Body of pancreas (tissue), 4 donors: Measurements from ENCODE around the gene ADAMTS1. TPM values are rescaled to one million over a fixed set of nuclear protein-coding genes. Genes with fewer than 3 reads are reported as not detected.
A peak's percentile ranks its signal among the peaks of the same experiment; 100 is the strongest.

Experiments
- ATAC-seq: fragments of 150-250 bp; one replicate; pipeline ENCODE4 v1.9.1; 2016
- DNase-seq, 4 donors: peaks; one replicate each; pipeline ENCODE4 v3.0.0-alpha.2; 2019
- H3K27ac ChIP-seq, 4 donors: fragments of 200-600 bp; sonication (generic); 1 replicate in 3 of 4; 2 replicates in 1 of 4; pipeline versions ENCODE4 v1.5.1 to v1.6.1; 2016 to 2019; ENCODE audit warnings: mild to moderate bottlenecking in 1 of 4, mixed read lengths in 1 of 4, moderate library complexity in 1 of 4
- H3K27me3 ChIP-seq, 2 donors: fragments of 200-600 bp; sonication (generic); one replicate each; pipeline ENCODE4 v1.6.0; 2016; ENCODE audit warnings: mild to moderate bottlenecking in 1 of 2
- H3K36me3 ChIP-seq, 2 donors: fragments of 200-600 bp; sonication (generic); replicated peaks in 1 of 2; 2 replicates each; pipeline ENCODE4 v1.5.1; 2016; ENCODE audit warnings: low read depth in 2 of 2; ENCODE audit not compliant: insufficient read depth in 1 of 2
- H3K4me1 ChIP-seq: fragments of 200-600 bp; sonication (generic); one replicate; pipeline ENCODE4 v1.6.0; 2016
- H3K4me3 ChIP-seq, 2 donors: fragments of 200-600 bp; sonication (generic); 1 replicate in 1 of 2; 2 replicates in 1 of 2; pipeline ENCODE4 v1.5.1; 2016 to 2019
- H3K9me3 ChIP-seq, 3 donors: fragments of 200-600 bp; sonication (generic); 1 replicate in 2 of 3; 2 replicates in 1 of 3; pipeline ENCODE4 v1.5.1; 2016
- POLR2A ChIP-seq, 3 donors: fragments of 450-650 bp; IDR thresholded peaks; one replicate each; pipeline ENCODE4 v1.6.1; 2016; ENCODE audit warnings: antibody characterized with exemption in 3 of 3, mild to moderate bottlenecking in 2 of 3
- WGBS, 2 donors: methylation state at CpG; one replicate each; pipeline ENCODE4 v1.1.5; 2017; 5-methylcytosine and 5-hydroxymethylcytosine counted together
- intact Hi-C: fragments of 100-400 bp; cut with DNase I; formaldehyde crosslinking; loops from one replicate; pipeline ENCODE4 v1.15.1; 2023
- total RNA-seq, 2 donors: library from RNA; depleted of rRNA; stranded (reverse); fragments of >200 nt; gene quantifications; one replicate each; pipeline ENCODE4 v1.1.0, GENCODE V29; 2016
- TF ChIP-seq, protein P1 (sequence below), 7 experiments: fragments of 450-650 bp in 4 of 7; fragments of 200-600 bp in 3 of 7; sonication (generic) in 3 of 7; IDR thresholded peaks; one replicate each; pipeline ENCODE4 v1.5.1; 2016 to 2019; ENCODE audit warnings: antibody characterized with exemption in 7 of 7

Gene ADAMTS1
- total RNA-seq, 2 donors from 2014 or later, result 47.0 to 104 TPM

- H3K27ac ChIP-seq, result no peak overlapping the region
- no peaks in the 10 kb centered on the region for H3K9me3 ChIP-seq
- no peak overlapping the region for H3K4me3 ChIP-seq
- WGBS, 2 donors, result 89 to 94% methylated on average over 4 of the region's 4 CpGs
- no peaks in the 10 kb centered on the region for H3K4me1 ChIP-seq
- H3K27me3 ChIP-seq, result no peaks in the 10 kb centered on the region
- no peak for DNase-seq
- intact Hi-C loops, result no loop called here
- no peaks in the 10 kb centered on the region for H3K36me3 ChIP-seq
- TF ChIP-seq, protein P1, sequence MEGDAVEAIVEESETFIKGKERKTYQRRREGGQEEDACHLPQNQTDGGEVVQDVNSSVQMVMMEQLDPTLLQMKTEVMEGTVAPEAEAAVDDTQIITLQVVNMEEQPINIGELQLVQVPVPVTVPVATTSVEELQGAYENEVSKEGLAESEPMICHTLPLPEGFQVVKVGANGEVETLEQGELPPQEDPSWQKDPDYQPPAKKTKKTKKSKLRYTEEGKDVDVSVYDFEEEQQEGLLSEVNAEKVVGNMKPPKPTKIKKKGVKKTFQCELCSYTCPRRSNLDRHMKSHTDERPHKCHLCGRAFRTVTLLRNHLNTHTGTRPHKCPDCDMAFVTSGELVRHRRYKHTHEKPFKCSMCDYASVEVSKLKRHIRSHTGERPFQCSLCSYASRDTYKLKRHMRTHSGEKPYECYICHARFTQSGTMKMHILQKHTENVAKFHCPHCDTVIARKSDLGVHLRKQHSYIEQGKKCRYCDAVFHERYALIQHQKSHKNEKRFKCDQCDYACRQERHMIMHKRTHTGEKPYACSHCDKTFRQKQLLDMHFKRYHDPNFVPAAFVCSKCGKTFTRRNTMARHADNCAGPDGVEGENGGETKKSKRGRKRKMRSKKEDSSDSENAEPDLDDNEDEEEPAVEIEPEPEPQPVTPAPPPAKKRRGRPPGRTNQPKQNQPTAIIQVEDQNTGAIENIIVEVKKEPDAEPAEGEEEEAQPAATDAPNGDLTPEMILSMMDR (IDR thresholded peaks at IDR 0.05), result no peak
- TF ChIP-seq POLR2A (IDR thresholded peaks at IDR 0.05), result no peak
- ATAC-seq, result no peak
Observed at GRCh38 chr21:26809745-26810144, 35.5 kb downstream of the ADAMTS1 start.

DNA sequence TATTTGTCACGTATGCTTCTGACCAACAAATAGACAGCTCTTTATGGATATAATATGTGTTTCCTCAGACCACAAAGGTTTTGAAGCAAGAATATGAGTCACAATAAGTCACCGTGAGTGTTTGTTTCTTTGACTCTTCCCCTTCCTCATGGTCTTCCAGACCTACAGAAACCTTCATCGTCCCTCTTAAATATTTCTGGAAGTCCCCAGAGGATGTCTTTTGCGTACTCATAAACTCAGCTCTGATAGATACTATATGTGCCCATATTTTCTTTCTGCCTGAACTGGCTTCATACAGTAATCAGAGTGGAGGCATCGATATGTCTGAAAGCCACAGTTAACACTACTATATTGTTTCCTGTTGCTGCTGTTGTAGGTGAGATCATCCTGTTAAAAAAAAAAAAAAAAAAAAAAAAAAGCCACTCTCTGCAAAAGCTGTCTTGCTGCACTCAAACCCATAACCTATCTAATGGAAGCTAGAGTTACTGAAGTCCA, 38.4 kb downstream of the ADAMTS1 start:
- Histone ChIP-seq H3K27ac (no peak overlapping the region), H3K4me3 (no peak overlapping the region), H3K36me3 (no peaks in the 10 kb centered on the region), H3K4me1 (no peaks in the 10 kb centered on the region), H3K9me3 (no peaks in the 10 kb centered on the region), H3K27me3 (no peaks in the 10 kb centered on the region)
- ATAC-seq (no peak), DNase-seq (no peak)
- TF ChIP-seq, protein P1 (IDR thresholded peaks at IDR 0.05), result no peak
- no peak for TF ChIP-seq POLR2A (IDR thresholded peaks at IDR 0.05)
- 72 to 79% methylated on average over 5 of the region's 5 CpGs for WGBS, 2 donors
- intact Hi-C loops, result no loop called here

- DNase-seq, result no peak
- WGBS, 2 donors, result 35 to 55% methylated on average over 5 of the region's 5 CpGs
Observed at GRCh38 chr21:26804895-26805609, 40.2 kb downstream of the ADAMTS1 start.

DNA sequence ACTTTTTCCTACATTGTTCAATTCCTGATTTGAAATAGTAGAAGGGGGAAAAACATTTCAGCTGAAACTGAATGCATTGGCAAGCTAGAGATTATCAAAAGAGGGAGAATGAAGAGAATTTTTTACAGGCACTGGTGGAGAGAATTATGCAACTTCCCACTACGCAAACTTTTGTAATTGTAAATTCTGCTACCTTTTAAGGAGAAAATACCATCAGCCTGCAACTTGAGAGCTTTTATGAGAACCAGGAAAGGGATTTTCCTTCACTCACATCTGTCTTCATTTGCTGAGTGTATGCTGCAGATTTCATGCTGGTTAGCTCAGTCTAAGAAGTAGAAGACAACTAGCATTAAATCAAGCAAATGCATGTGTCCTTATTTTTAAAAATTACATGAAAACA, 43.7 kb downstream of the ADAMTS1 start:
- peak overlapping the region in 1 of 4 donors; percentile 34 for H3K27ac ChIP-seq
- no peak overlapping the region for H3K4me3 ChIP-seq
- no peaks in the 10 kb centered on the region for H3K36me3 ChIP-seq
- TF ChIP-seq, protein P1 (IDR thresholded peaks at IDR 0.05), result no peak
- no peak for TF ChIP-seq POLR2A (IDR thresholded peaks at IDR 0.05)
- no peaks in the 10 kb centered on the region for H3K4me1 ChIP-seq
- DNase-seq (no peak), ATAC-seq (peak; percentile 33)
- intact Hi-C loops, result no loop called here
- H3K9me3 ChIP-seq, result no peaks in the 10 kb centered on the region
- 61 to 75% methylated on average over 1 of the region's 1 CpG for WGBS, 2 donors
- H3K27me3 ChIP-seq, result no peaks in the 10 kb centered on the region

More at GRCh38 chr21:26804895-26805609, 40.2 kb downstream of the ADAMTS1 start:
- ATAC-seq, result no peak
- no peak overlapping the region for H3K27ac ChIP-seq
- H3K9me3 ChIP-seq, result no peaks in the 10 kb centered on the region
- no peaks in the 10 kb centered on the region for H3K4me1 ChIP-seq
- intact Hi-C loops, result no loop called here
- TF ChIP-seq, protein P1 (IDR thresholded peaks at IDR 0.05), result no peak
- TF ChIP-seq POLR2A (IDR thresholded peaks at IDR 0.05), result no peak
- no peaks in the 10 kb centered on the region for H3K36me3 ChIP-seq
- no peaks in the 10 kb centered on the region for H3K27me3 ChIP-seq
- H3K4me3 ChIP-seq, result no peak overlapping the region
